D341Med (cell line): Measurements from ENCODE around the gene ALOXE3.
A peak's percentile ranks its signal among the peaks of the same experiment; 100 is the strongest.
"Not testable (repeated sequence)": the region's sequence is repeated elsewhere in the genome, so short reads cannot be mapped to it uniquely, and the experiment has no call there.

Experiments
- DNase-seq: peaks from one replicate; pipeline ENCODE4 v3.0.0; 2012; ENCODE audit warnings: low spot score

The ALOXE3 gene

DNA sequence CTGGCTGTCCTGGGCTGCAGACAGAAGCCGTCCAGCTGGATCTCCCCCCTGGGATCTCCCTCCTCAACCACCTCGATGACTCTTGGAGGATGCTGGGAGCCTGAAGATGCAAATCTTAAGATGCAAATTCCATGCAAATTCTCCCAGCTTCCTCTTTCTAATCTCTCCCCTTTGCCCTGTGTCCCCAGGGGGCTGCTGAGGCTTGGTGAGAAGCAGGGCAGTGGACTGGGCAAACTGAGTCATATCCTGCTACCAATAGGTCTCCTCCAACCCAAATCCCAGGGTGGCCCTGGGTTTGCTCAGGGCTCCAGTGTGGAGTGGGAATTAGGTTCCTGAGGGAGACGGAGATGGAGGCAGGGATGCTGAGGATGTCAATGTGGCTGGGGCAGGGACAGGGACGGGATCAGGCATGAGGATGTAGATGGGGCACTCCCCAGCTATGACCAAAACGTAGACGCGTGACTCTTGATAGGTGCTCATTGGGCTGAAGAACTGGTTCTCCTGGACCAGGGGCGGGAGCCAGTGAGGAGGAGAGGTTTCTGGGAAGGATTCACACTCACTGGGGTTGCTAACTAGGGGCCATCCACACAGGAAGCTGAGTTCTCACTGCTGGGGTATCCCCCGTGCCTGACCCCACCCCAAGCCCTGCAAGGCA, 27.2 kb downstream of the ALOXE3 start:
- DNase-seq = no peak

DNA sequence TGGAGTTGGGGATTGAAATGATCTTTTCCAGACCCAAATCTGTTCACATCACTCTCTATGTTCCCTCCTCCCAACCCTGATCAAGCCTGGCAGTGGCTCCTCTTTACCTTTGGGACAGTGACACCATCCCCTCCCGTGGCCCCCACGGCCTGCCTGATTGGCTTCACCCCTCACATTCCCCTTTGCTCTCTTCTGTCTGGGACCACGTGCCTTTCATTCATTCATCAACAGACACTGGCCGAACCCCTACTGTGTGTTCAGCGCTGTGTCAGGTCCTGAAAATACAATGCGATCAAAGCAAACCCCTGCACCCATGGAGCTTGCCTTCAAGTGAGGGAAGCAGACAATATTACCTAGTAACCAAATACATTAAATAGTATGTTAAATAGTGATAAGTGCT, 28.6 kb downstream of the ALOXE3 start:
- no peak for DNase-seq

DNA sequence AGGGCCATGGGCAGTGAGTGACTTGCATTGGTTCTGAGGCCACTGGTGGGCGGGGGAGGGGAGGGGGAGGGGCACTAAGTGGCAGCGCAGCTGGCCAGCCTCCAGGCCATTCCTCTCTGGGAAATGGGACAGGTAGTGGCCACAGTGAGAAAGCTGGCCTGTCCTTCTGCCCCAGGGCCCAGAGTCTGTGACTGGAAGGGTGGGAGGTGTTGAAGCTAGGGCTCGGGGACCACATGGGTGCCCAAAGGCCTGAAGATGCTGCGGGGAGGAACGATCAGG, 30.4 kb downstream of the ALOXE3 start:
- DNase-seq = no peak

DNA sequence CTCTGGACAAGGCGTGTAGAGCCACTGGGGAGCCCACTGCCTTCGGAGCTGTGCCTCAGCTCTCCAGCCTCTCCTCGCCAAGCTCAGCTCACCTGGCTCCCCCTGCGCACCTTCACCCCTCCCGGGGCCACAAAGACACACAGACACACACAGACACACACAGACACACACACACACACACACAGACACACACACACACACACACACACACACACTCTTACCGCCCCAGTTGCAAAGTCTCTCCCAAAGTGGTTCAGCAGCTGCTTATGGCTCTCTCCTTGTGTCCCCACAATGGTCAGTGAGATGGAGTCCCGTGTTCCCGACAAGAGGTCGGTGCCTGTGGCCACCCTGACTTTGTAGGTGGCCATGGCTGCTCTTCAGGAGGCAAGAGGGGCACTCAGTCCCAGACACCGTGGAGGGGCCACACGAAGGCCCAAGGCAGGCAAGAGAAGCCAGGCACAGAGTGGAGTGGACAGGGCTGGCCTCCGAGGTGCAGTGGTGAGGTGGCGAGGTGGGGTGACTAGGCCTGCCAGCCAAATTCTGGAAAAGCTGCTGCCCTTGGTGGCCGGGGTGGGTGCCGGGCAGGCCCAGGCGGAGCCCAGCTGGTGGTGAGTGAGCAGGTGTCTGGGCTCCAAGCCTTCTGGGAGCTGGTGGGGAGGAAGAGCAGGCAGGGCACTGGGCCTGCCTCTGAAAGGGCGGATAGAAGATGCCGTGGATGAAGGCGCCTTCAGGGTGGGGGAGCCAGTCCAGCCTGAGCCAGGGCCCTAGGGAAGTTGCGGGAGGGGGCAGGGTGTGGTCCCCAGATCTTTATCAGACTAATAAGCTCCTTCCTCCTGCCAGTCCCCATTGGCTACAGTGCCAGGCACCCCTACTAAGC, 31.0 kb downstream of the ALOXE3 start, which contains the start of gene ALOX12B:
Gene ALOX12B (minus strand): TSS at position 642 of the 877 bp plus-strand sequence. CDS start 274 bp downstream, at position 368.
- DNase-seq = no peak

DNA sequence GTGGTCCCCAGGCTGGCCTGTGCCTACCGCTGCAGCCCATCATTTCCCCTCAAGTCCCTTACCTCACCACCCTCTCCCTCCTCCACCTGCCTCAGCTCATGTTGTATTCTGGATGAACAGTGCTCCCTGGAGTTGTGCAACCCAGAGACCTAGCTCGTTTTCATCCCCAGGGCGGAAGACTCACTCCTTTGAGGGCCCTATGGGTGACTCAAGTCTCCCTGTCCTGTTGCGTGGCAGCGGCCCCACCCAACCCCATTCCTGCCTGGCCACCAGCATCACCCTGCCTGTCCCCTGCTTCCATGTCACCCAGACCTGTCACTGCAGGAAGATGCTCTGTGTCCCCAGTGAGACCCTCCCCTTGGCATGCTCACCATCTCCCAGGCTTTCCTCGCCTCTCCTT, 34.1 kb downstream of the ALOXE3 start:
- no peak for DNase-seq

DNA sequence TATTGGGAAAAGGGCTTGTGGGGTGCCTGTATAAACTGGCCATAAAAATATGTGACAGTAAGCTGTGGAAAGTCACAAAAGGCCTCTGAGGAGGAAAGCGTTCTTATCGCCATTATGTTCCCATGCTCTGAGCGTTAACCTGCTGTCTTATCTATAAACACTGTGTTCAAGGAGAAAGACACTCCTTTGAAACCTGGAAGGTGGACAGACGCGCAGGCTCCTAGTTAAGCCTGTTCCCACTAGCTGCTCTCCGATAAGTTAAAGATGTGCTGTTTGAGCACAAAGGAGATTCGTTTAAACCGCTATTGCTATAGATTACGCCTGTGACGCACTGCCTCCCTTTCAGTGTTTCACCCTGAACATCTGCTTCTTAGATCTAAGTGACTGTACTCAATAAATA, 36.0 kb downstream of the ALOXE3 start:
- DNase-seq = no peak

DNA sequence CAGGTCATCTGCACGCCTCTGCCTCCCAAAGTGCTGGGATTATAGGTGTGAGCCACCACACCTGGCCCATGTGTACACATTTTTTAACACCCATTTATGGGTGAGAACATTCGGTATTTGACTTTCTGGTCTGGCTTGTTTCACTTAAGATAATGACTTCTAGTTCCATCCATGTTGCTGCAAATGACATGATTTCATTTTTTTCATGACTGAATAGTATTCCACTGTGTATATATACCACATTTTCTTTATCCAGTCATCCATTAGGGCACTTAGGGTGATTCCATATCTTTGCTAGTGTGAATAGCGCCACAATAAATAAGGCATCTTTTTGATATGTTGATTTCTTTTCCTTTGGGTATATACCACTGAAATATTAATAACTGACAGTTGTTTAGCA, 36.4 kb downstream of the ALOXE3 start:
- no peak for DNase-seq

DNA sequence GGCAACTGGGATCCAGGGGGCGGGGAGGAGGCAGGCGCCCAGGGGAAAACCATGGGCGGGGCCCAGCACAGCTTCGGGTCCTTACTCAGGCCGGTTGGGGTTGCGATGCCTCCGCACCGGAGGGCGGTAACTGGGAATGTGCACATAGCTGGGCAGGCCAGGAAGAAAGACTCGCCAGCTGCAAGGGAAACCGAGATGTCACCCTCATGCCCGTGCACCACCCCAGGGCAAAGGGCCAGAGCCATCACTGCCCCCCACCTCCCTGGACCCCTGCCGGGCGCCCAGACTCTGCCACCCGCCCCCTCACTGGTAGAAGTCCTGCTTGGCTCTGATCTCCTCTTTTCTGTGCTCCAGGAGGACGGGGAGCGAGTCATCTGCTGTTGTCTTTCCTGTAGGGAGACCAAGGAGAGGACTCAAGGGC, 37.5 kb downstream of the ALOXE3 start:
- DNase-seq = no peak

DNA sequence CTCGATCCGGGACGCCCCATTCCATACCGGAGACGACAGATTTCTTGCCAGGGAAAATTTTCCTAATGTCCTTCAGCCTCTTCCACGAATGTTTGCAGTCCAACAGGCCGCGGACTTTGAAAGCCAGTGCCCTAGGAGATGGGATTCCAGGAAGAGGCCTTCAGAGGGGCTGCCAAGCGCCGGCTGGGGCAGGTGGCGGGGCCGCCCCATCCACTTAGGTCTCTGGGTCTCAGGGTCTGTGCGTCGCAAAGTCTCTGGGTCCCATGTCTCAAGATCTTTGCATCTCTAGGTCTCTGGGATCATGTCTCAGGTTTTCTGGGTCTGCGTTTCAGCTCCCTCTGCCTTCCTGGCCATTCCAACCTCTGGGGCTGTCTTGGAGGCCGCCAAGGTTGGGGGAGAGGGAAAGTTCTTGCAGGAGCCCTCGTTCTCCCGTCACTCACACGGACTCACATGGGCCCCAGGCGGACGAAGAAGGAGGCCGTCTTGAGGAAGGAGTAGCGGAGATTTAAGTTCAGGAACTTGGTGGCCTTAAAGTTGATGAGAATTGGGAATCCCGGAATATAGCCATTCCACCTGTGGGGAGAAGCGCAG, 38.0 kb downstream of the ALOXE3 start:
- no peak for DNase-seq

DNA sequence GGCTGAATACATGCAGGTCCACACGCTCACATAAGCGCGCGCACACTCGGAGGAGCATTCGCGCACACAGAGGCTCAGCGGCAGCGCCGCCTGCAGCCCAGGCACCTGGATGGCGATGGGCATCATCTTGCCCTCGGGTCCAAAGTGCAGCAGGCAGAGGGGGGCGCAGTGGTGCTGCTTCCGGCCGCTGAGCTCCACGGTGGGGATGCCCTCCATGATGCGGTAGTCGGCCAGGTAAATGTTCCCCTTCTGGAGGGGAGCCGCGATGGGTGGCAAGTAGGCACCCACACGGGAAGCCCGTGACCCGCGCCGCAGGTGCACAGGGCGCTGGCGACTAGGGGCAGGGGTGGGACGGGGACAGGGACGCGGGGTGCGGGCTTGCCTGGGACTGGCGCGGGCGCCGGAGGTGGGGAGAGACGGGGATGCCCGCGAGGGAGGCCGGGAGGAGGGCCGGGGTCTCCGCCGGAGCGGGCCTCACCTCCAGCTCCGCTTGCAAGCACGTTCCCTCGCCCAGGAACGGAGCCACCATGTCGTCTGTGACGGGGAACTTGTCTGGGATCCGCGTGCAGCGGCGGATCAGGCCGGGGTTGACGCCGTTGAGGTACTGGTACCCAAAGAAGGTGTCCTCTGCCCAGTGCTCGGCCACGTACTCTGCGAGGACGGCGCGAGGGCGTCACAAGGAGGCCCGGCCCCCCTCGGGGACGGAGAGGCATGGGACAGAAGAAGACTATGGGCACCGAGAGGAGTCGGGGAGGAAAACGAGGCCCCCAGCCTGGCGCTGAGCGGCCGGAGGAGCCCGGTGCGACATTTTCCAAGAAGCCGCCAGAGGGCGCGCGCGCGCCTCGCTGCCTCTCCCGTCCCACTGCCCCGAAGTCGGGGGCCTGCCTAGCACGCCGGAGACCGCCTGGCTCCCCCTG, 38.8 kb downstream of the ALOXE3 start:
- DNase-seq = peak; percentile 87

DNA sequence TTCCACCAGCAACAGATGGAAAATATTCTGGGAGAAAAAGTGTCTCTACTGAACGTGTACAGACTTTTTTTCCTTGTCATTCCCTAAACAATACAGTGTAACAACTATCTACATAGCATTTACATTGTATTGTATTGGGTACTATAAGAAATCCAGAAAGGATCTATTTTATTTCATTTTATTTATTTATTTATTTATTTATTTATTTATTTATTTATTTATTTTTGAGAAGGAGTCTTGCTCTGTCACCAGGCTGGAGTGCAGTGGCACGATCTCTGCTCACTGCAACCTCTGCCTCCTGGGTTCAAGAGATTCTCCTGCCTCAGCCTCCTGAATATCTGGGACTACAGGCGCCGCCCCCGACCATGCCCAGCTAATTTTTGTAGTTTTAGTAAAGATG, 40.4 kb downstream of the ALOXE3 start:
- not testable (repeated sequence) for DNase-seq

DNA sequence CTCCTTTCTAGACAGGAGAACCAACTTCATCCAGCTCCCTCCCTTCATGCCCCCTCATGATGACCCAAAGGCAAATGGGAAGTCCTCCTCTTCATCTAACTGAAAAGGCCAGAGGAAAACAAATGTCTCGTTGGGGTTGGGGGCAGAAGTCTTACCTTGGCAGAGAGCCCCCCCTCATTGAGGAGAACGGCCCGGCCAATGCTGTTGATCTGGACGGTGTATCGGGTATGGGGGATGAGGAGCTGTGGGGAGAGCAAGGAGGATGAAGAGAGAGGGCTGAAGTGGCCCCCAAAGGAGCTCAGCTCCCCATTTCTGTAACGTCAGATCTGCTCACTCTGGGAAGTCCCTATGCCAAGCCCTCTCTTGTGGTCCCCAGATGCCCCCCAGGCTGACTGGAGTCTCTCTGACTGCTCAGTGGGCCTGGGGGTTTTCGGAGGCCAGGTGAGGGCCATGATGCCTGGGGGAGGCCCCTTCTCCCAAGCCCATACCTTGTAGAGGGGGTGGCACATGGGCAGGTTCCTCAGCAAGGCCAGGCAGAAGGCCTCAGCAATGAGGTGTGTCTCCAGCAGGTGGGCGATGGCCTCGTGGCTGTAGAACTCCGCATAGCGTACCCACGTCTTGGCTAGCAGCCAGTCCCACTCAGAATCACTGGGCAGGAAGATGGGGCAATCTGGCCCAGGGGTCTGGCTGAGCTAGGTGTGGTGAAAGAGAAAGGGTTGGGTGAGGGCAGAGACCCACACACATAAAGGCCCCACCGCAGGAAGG, 41.6 kb downstream of the ALOXE3 start:
- DNase-seq = no peak

DNA sequence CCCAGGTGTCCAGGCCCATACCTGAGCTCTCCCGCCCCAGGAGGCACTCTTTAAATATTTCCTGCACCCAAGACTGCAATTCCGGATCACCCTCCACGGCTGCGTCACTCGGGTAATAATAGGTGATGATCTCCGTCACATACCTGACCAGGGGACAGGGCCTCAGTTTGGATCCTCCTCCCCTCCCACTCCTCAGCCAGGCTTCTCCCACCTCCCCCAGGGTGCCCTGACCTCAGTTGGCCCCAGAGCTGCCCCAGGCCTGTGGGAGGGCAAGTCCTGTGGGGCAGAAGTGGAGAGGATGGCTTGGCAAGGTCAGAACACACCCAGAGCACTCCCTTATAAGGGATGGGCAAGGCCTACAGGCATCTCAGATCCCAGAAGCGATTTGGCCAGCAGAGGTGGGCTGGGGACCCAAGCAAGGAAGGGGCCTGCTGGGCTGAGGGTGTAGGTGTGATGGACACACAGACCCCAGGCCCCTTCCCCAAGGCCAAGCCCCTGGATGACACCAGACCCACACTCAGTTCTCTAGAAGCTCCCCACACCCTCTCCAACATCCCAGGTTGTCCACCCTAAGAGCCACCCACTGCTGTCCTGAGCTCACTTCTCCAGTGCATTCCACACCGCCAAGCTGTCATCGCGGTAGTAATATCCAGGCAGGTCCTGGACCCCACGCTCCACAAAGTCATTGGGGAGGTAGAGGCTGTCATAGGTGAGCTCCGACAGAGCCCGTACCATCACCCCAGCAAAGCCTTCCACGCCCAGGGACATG, 42.6 kb downstream of the ALOXE3 start:
- DNase-seq = no peak

DNA sequence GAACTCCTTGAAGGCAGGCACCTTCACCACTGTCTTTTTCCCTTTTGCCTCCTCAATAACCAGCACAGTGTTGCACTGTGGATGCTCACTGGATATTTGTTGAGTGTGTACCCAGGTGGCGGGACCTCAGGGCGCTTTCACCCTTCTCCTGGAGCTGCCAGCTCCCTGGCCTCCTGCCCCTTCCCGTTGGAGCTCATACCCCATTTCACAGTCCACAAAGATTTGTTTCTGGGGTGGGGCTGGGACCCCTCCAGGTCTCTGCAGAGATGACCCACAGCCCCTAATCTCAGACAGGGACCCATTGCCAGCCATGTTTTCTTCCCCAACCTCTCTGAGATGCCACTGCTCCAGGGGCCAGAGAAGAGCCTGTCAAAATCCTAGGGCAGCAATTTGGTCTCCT, 43.2 kb downstream of the ALOXE3 start:
- no peak for DNase-seq

DNA sequence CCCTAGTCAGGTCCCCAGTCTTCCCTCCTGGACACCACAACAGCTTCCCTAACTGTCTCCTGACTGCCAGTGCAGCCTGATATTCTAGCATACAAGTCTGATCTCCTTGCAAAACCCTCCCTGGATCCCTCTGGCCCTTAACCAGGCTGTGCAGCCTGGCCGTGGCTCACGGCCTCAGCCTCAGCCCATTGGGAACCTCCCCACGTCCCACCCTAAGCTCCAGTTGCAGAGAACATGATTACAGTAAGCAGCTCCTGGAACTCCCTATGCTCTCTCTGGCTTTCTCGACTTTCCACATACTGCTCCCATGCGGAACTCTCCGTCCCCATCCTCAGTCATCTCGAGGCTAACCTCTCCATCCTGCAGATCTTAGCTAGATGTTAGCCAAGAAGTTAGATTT, 43.8 kb downstream of the ALOXE3 start:
- DNase-seq = no peak

DNA sequence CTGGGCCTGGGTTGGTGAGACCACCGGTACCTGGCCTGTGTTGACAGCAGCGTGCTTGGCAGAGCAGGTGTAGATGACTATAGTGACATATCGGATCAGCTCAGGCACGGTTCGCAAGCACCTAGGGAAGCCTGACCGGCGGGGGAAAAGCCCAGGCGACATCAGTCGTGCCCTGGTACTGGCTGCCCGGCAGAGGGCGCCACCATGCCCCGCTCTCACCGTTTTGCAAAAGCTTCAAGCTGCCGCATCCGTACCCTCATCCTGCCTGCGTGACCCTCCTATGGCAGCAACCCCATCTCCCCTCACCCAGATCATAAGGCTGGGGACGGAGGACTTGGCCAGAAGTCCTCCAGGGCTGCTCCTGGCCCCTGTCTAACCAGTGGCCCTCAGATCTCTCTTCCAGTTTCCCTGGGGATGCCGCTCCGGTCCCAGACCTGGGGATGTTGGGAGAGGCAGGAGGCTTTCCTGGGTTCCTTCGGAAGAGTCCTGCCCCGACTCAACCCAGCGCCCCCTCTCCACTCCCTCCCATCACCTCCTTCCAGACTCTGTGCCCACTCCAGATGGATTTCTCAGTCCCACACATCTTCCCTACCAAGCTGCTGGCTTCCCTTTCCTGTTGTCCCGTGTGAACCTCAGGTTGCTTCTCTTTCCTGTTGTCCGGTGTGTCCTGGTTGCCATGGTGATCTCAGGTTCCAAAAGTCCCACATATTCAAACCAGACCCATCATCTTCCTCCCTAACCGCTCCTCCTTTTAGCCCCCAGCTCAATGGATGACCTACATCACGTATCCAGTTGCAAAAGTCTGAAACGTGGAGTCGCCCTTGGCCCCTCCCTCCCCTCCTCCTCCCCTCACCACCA, 44.5 kb downstream of the ALOXE3 start:
- DNase-seq = peak; percentile 80

DNA sequence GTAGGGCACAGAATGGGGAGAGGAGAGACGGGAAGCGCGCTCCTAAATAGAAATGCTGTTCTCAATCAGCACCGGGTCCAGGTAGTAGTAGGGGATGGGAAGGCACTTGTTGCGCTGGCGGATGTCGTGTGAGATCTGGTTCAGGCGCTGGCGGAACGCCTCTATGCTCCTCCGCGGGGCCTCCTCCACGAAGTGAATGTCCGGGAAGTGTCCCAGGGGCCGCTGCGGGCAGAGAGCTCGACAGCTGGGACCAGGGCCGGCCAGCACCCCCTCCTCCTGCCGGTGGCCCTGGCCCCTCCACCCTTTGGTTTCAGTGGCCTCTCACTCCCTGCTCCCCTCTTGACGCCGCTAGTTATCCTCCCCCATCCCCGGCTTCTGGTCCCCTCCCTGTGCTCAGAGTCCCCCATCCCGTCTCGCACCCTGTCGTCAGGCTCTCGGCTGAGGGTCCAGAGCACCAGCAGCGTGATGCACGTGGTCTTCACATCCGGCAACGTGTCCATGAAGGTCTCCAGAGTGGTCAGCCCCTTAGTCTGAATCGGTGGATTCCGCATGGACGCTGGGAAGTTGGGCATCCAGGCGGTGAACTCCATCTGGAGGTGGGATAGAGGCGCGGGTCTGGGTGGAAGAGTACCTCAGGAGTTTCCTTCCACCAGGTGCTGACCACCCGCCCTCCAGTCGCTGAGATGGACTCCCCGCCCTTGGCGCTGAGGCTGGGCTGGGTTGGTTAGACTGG, 45.4 kb downstream of the ALOXE3 start:
- no peak for DNase-seq

DNA sequence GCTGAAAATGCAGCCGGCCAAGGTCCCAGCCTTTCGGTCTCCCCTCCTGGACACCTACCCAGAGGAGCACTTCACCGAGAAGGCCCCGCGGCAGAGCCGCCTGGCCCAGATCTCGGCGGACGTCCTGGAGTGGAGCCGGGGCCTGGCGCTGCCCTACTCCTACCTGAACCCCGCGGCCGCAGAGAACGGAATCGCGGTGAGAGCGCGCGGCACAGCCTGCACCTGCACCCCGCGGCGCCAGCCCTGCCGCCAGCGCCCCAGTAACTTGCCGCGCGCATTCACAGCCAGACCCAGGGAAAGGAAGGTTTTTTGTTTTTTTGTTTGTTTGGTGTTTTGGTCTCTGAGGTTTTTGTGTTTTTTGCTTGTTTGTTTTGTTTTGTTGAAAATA, 46.0 kb downstream of the ALOXE3 start:
- no peak for DNase-seq

DNA sequence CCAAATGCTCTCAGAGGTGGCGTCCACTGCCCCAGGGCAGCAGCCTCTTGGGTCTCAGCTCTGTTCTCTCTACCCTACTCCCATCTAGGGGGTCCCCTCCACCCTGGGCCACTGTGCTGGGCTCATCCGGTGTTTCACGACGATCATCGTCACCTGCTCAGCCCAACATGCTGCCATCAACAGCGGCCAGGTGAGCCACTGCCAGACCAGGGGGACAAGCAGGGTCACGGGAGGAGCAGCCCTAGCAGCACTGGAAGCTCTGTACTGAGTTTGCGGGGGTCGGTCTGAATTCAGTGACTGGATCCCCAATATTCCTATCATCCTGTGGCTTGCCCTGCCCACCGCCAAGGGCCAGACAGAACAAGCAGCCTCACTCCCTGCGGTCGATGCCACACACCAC, 46.8 kb downstream of the ALOXE3 start:
- no peak for DNase-seq
